ENCODE results near the gene ZNF222. TPM values are rescaled to one million over a fixed set of nuclear protein-coding genes. Genes with fewer than 3 reads are reported as not detected.

ZNF222 gene
- total RNA-seq, 4 donors from 2014 or later, result 3.3 to 7.0 (median 5.0) TPM

GRCh38 chr19:44076325-44076724, 51.1 kb downstream of the ZNF222 start:
- TF ChIP-seq POLR2A (IDR thresholded peaks at IDR 0.05) (no peak), CTCF (IDR thresholded peaks at IDR 0.05) (no peak)
- intact Hi-C loops (cut with DNase I), result no loop called here
- WGBS, 2 donors, result 89 to 90% methylated on average over 2 of the region's 2 CpGs
- H3K27ac ChIP-seq, result no peak overlapping the region
- no peaks in the 10 kb centered on the region for H3K9me3 ChIP-seq
- H3K4me3 ChIP-seq (replicated peaks in 1 of 3), result no peak overlapping the region
- peaks cover 0 to 7% of the 10 kb centered on the region in 2 donors for H3K36me3 ChIP-seq
- no peak for DNase-seq
- H3K4me1 ChIP-seq, result peaks cover 8 to 9% of the 10 kb centered on the region in 2 donors
- no peaks in the 10 kb centered on the region for H3K27me3 ChIP-seq

Small RNA genes within 50 kb of the gene (small RNA-seq; reads per million reads assigned to genes)
- gene AC006213.5, result not detected

Other genes starting within 250 kb of the ZNF222 start
- 1 to 10 TPM in 2 of 4 donors, under 1 TPM in 2; 0.29 to 1.7 (median 1.0) TPM for gene KCNN4, start 244.4 kb upstream of the ZNF222 start, total RNA-seq
- gene LYPD5, start 222.9 kb upstream of the ZNF222 start, total RNA-seq, result 1 to 10 TPM; 1.6 to 7.6 (median 2.5) TPM
- 10 to 100 TPM in 3 of 4 donors, 1 to 10 TPM in 1; 9.9 to 29.1 (median 18.9) TPM for gene ZNF283, start 198.1 kb upstream of the ZNF222 start, total RNA-seq
- gene ZNF404, start 141.4 kb upstream of the ZNF222 start, total RNA-seq, result 1 to 10 TPM in 3 of 4 donors, under 1 TPM in 1; 0.89 to 2.5 (median 2.0) TPM
- gene ZNF45, start 90.1 kb upstream of the ZNF222 start, total RNA-seq, result 10 to 100 TPM; 17.4 to 19.7 (median 18.3) TPM
- 10 to 100 TPM in 2 of 4 donors, 1 to 10 TPM in 2; 5.9 to 17.2 (median 9.9) TPM for gene ZNF221, start 74.2 kb upstream of the ZNF222 start, total RNA-seq
- 10 to 100 TPM in 3 of 4 donors, 1 to 10 TPM in 1; 8.7 to 20.8 (median 16.0) TPM for gene ZNF155, start 41.2 kb upstream of the ZNF222 start, total RNA-seq
- gene ZNF230, start 22.4 kb upstream of the ZNF222 start, total RNA-seq, result 1 to 10 TPM; 4.6 to 8.0 (median 5.2) TPM
- 10 to 100 TPM in 2 of 4 donors, 1 to 10 TPM in 2; 5.1 to 10.6 (median 10.0) TPM for gene ZNF223, start 26.7 kb downstream of the ZNF222 start, total RNA-seq
- gene ZNF284, start 46.8 kb downstream of the ZNF222 start, total RNA-seq, result 1 to 10 TPM; 2.6 to 4.9 (median 2.8) TPM
- 10 to 100 TPM; 31.9 to 47.4 (median 36.7) TPM for gene ZNF224, start 69.0 kb downstream of the ZNF222 start, total RNA-seq
- 1 to 10 TPM; 4.0 to 8.3 (median 6.3) TPM for gene ZNF225, start 88.0 kb downstream of the ZNF222 start, total RNA-seq
- gene ZNF234, start 116.2 kb downstream of the ZNF222 start, total RNA-seq, result 10 to 100 TPM in 3 of 4 donors, 1 to 10 TPM in 1; 8.1 to 12.7 (median 11.3) TPM
- gene ZNF226, start 139.7 kb downstream of the ZNF222 start, total RNA-seq, result 10 to 100 TPM; 19.3 to 50.0 (median 37.8) TPM
- 10 to 100 TPM; 12.4 to 44.7 (median 18.4) TPM for gene ZNF227, start 187.2 kb downstream of the ZNF222 start, total RNA-seq
- 1 to 10 TPM in 2 of 4 donors, under 1 TPM in 2; 0.54 to 2.3 (median 0.93) TPM for gene ZNF233, start 234.5 kb downstream of the ZNF222 start, total RNA-seq